Measurements from ENCODE around the gene ZNF878. TPM values are rescaled to one million over a fixed set of nuclear protein-coding genes. Genes with fewer than 3 reads are reported as not detected.

ZNF878 gene
- total RNA-seq (2021; fragmentation: NEBNext Ultra II Directional; extraction: Animal tissue kit (Norgen Biotek cat#: 25700)) = under 1 TPM in 3 of 6 experiments, not detected in 3; 0.11 to 0.17 (median 0.17) TPM
- long read RNA-seq = 0 reads

GRCh38 chr19:12052497-12053169 lies at the start of gene ZNF878:
Gene ZNF878 (minus strand): TSS chr19:12052961. CDS start chr19:12052801, 160 bp downstream.
- Mint-ChIP-seq H3K4me3 (peak within 1 kb of the TSS; percentile 93), H3K36me3 (ENCODE audit: low read depth) (peaks cover 11% of the 10 kb centered on the region; the same call in 1 of the 2 replicates), H3K4me1 (ENCODE audit: low read depth) (peaks cover 12% of the 10 kb centered on the region), H3K9me3 (peaks cover 11% of the 10 kb centered on the region), H3K27ac (peak within 1 kb of the TSS; percentile 59; the same call in 1 of the 2 replicates), H3K27me3 (ENCODE audit: insufficient read depth) (peaks cover 2% of the 10 kb centered on the region; the same call in 1 of the 2 replicates)
- DNase-seq = peak; percentile 66
- TF ChIP-seq CTCF (IDR thresholded peaks at IDR 0.05) = no peak; the same call in 1 of the 2 replicates

GRCh38 chr19:12098040-12098439 lies 45.3 kb upstream of the ZNF878 start:
- Mint-ChIP-seq H3K27ac (no peak overlapping the region), H3K4me1 (ENCODE audit: low read depth) (peaks cover 4% of the 10 kb centered on the region; the same call in 1 of the 2 replicates), H3K36me3 (ENCODE audit: low read depth) (peaks cover 43% of the 10 kb centered on the region), H3K9me3 (peaks cover 30% of the 10 kb centered on the region), H3K27me3 (ENCODE audit: insufficient read depth) (no peaks in the 10 kb centered on the region; the same call in 1 of the 2 replicates), H3K4me3 (no peak overlapping the region)
- no peak for DNase-seq
- TF ChIP-seq CTCF (IDR thresholded peaks at IDR 0.05) = no peak

GRCh38 chr19:12095111-12095790 lies 42.5 kb upstream of the ZNF878 start:
- H3K4me3 Mint-ChIP-seq = no peak overlapping the region
- H3K4me1 Mint-ChIP-seq (ENCODE audit: low read depth) = peaks cover 5% of the 10 kb centered on the region; the same call in 1 of the 2 replicates
- no peaks in the 10 kb centered on the region; the same call in 1 of the 2 replicates for H3K27me3 Mint-ChIP-seq (ENCODE audit: insufficient read depth)
- H3K27ac Mint-ChIP-seq = no peak overlapping the region
- H3K9me3 Mint-ChIP-seq = peaks cover 27% of the 10 kb centered on the region
- peaks cover 27% of the 10 kb centered on the region for H3K36me3 Mint-ChIP-seq (ENCODE audit: low read depth)
- no peak for DNase-seq
- no peak for TF ChIP-seq CTCF (IDR thresholded peaks at IDR 0.05)

GRCh38 chr19:12093777-12094176 lies 41.0 kb upstream of the ZNF878 start:
- Mint-ChIP-seq H3K27me3 (ENCODE audit: insufficient read depth) (no peaks in the 10 kb centered on the region; the same call in 1 of the 2 replicates), H3K36me3 (ENCODE audit: low read depth) (peaks cover 16% of the 10 kb centered on the region)

More at GRCh38 chr19:12093777-12094176, 41.0 kb upstream of the ZNF878 start:
- no peak for TF ChIP-seq CTCF (IDR thresholded peaks at IDR 0.05)
- DNase-seq = no peak
- no peak overlapping the region for H3K4me3 Mint-ChIP-seq
- H3K9me3 Mint-ChIP-seq = peaks cover 19% of the 10 kb centered on the region
- H3K27ac Mint-ChIP-seq = no peak overlapping the region
- peaks cover 5% of the 10 kb centered on the region; the same call in 1 of the 2 replicates for H3K4me1 Mint-ChIP-seq (ENCODE audit: low read depth)

Measured in HFFc6 (cell line).